HepG2 (cell line): Measurements from ENCODE around the gene TDRD9. TPM values are rescaled to one million over a fixed set of nuclear protein-coding genes. Genes with fewer than 3 reads are reported as not detected.

Experiments used
- ATAC-seq: fragments of 200-7000 bp; cut with Tn5 transposase; 3 replicates; pipeline ENCODE4 v1.9.1; 2020; ENCODE audit warnings: mild to moderate bottlenecking, moderate library complexity
- BruUV-seq: library from RNA; stranded (reverse); fragments of 400-500 nt; replicated peaks from 2 replicates; lab custom pipeline; 2021; lab: Mats Ljungman, UMichigan
- CTCF ChIA-PET: fragments of 300-600 bp; formaldehyde crosslinking; extraction: SDS; loops from one replicate; lab custom pipeline; 2021; ENCODE audit warnings: low total read pairs, inconsistent platforms, low intra/inter-chr PET ratio; lab: Yijun Ruan, JAX
- POLR2A ChIA-PET: fragments of 350-600 bp; sonication (Branson Sonifier 250); formaldehyde crosslinking; loops from one replicate; lab custom pipeline; 2020; ENCODE audit warnings: antibody characterized with exemption, inconsistent platforms; lab: Yijun Ruan, JAX
- DNase-seq: peaks from one replicate; pipeline ENCODE4 v3.0.0-alpha.2; 2015; ENCODE audit warnings: low spot score
- FAIRE-seq: peaks from 3 replicates; lab custom pipeline; 2011; peaks lifted over from hg19 to GRCh38; lab: Jason Lieb, UNC
- H2AFZ ChIP-seq: one replicate; pipeline ENCODE4 v1.6.1; 2011; ENCODE audit warnings: low read length, inconsistent platforms
- H3K27ac ChIP-seq: fragments of 300-600 bp; 3 replicates; pipeline ENCODE4 v1.8.0; 2011; ENCODE audit warnings: mixed run types, mild to moderate bottlenecking, mixed read lengths, low read length, inconsistent platforms; ENCODE audit not compliant: insufficient read depth; ENCODE audit errors: extremely low read length
- H3K27me3 ChIP-seq, 2 experiments: fragments of 200-600 bp in 1 of 2; 2 replicates in 1 of 2; 3 replicates in 1 of 2; pipeline versions ENCODE4 v1.6.0 to v1.8.0; 2011; ENCODE audit warnings: low read length in 2 of 2, mild to moderate bottlenecking in 2 of 2, moderate library complexity in 2 of 2, inconsistent platforms in 1 of 2; ENCODE audit not compliant: insufficient read depth in 2 of 2, control insufficient read depth in 1 of 2
- H3K36me3 ChIP-seq, 2 experiments: fragments of 200-600 bp in 1 of 2; replicated peaks in 1 of 2; 2 replicates in 1 of 2; 3 replicates in 1 of 2; pipeline versions ENCODE4 v1.5.1 to v1.8.0; 2011; ENCODE audit warnings: low read length in 2 of 2, inconsistent platforms in 1 of 2; ENCODE audit not compliant: insufficient read depth in 2 of 2, control insufficient read depth in 1 of 2
- H3K4me1 ChIP-seq: 2 replicates; pipeline ENCODE4 v1.5.1; 2012; ENCODE audit warnings: low read length, inconsistent platforms; ENCODE audit not compliant: insufficient read depth
- H3K4me2 ChIP-seq: 2 replicates; pipeline ENCODE4 v1.6.0; 2011; ENCODE audit warnings: low read depth, low read length, inconsistent platforms
- H3K4me3 ChIP-seq, 3 experiments: fragments of 200-600 bp in 1 of 3; sonication (generic), shearing (Covaris generic) in 1 of 3; replicated peaks in 1 of 3; 2 replicates each; pipeline ENCODE4 v1.5.1; 2011 to 2016; ENCODE audit warnings: low read length in 3 of 3, inconsistent platforms in 2 of 3, low read depth in 2 of 3, mild to moderate bottlenecking in 2 of 3, control low read depth in 1 of 3, mixed read lengths in 1 of 3; ENCODE audit not compliant: insufficient read depth in 1 of 3
- H3K79me2 ChIP-seq: one replicate; pipeline ENCODE4 v1.6.1; 2011; ENCODE audit warnings: low read length, inconsistent platforms; ENCODE audit not compliant: insufficient read depth
- H3K9ac ChIP-seq: 2 replicates; pipeline ENCODE4 v1.6.0; 2011; ENCODE audit warnings: mild to moderate bottlenecking, low read depth, low read length, inconsistent platforms; ENCODE audit not compliant: insufficient read depth
- H3K9me3 ChIP-seq: 2 replicates; pipeline ENCODE4 v1.5.1; 2012; ENCODE audit warnings: mild to moderate bottlenecking, low read length
- H4K20me1 ChIP-seq: 2 replicates; pipeline ENCODE4 v1.6.0; 2011; ENCODE audit warnings: inconsistent platforms, mild to moderate bottlenecking, low read length, moderate library complexity; ENCODE audit not compliant: insufficient read depth
- HOXA3 ChIP-seq: sonication (generic); formaldehyde crosslinking; IDR thresholded peaks from 2 replicates; pipeline ENCODE4 v1.5.0; 2020; ENCODE audit warnings: missing genetic modification reagents
- HOXA7 ChIP-seq: sonication (generic); formaldehyde crosslinking; IDR thresholded peaks from 2 replicates; pipeline ENCODE4 v1.8.1; 2022; ENCODE audit warnings: mild to moderate bottlenecking, missing genetic modification reagents, moderate library complexity
- MTF2 ChIP-seq: sonication (generic); formaldehyde crosslinking; IDR thresholded peaks from 2 replicates; pipeline ENCODE4 v1.5.0; 2020; ENCODE audit warnings: missing genetic modification reagents, borderline replicate concordance
- TGIF2 ChIP-seq: IDR thresholded peaks from 2 replicates; pipeline ENCODE4 v1.6.1; 2016; ENCODE audit warnings: control low read depth, missing compliant biosample characterization
- ZNF235 ChIP-seq: sonication (generic); formaldehyde crosslinking; IDR thresholded peaks from 2 replicates; pipeline ENCODE4 v1.8.1; 2023; ENCODE audit warnings: mild to moderate bottlenecking, missing genetic modification reagents, borderline replicate concordance
- ZNF251 ChIP-seq: sonication (generic); formaldehyde crosslinking; IDR thresholded peaks from 2 replicates; pipeline ENCODE4 v1.9.0; 2021; ENCODE audit warnings: mild to moderate bottlenecking, missing genetic modification reagents
- ZNF589 ChIP-seq: sonication (generic); formaldehyde crosslinking; conservative IDR thresholded peaks from 2 replicates; pipeline ENCODE4 v1.8.0; 2022; ENCODE audit warnings: mild to moderate bottlenecking, moderate library complexity, missing genetic modification reagents
- ZNF782 ChIP-seq: sonication (generic); formaldehyde crosslinking; IDR thresholded peaks from 2 replicates; pipeline ENCODE4 v1.4.0; 2020; ENCODE audit warnings: missing genetic modification reagents, mild to moderate bottlenecking, borderline replicate concordance
- WGBS: methylation state at CpG from one replicate; pipeline ENCODE4 v1.1.6; 2017; ENCODE audit warnings: low lambda C conversion rate; 5-methylcytosine and 5-hydroxymethylcytosine counted together
- in situ Hi-C: cut with HindIII; loops from 2 replicates; pipeline ENCODE4 v1.10.0; 2017; ENCODE audit warnings: low pct_unique_long_range_greater_than_20kb; ENCODE audit not compliant: extremely low pct_ligation_motif_present
- intact Hi-C: fragments of 100-400 bp; cut with micrococcal nuclease; formaldehyde crosslinking; loops from one replicate; pipeline ENCODE4 v1.10.0; 2022; ENCODE audit not compliant: unreplicated experiment
- polyA plus RNA-seq, 8 experiments: library from polyadenylated mRNA; depleted of rRNA in 3 of 8; stranded (reverse) in 7 of 8; unstranded in 1 of 8; fragments of >200 nt; fragmentation: Illumina TruSeq in 4 of 8; extraction: Trizol in 4 of 8; gene quantifications; 2 replicates each; pipeline versions ENCODE4 v1.2.1 to v1.2.3, GENCODE V29; 2011 to 2016; ENCODE audit warnings: low read depth in 4 of 8, missing spikeins in 1 of 8, mixed read lengths in 1 of 8; ENCODE audit not compliant: insufficient read depth in 1 of 8
- total RNA-seq, 5 experiments: library from RNA; depleted of rRNA; stranded (reverse); fragments of >200 nt; fragmentation: Illumina TruSeq; extraction: Trizol; gene quantifications; 2 replicates each; pipeline ENCODE4 v1.2.3, GENCODE V29; 2016; ENCODE audit warnings: low read depth in 1 of 5
- TF ChIP-seq, protein P1 (sequence below): sonication (generic); formaldehyde crosslinking; IDR thresholded peaks from 2 replicates; pipeline ENCODE4 v1.4.0; 2020; ENCODE audit warnings: missing genetic modification reagents
- TF ChIP-seq, protein P2 (sequence below): sonication (generic); formaldehyde crosslinking; IDR thresholded peaks from one replicate; pipeline ENCODE4 v1.5.1; 2020; ENCODE audit warnings: mild to moderate bottlenecking, missing genetic modification reagents; ENCODE audit errors: not compliant biosample characterization

The TDRD9 gene
- total and polyA plus RNA-seq, 2 of the 13 experiments (the other 11 are each of a cell fraction or from before 2014, with no cell fraction given), result not detected

DNA sequence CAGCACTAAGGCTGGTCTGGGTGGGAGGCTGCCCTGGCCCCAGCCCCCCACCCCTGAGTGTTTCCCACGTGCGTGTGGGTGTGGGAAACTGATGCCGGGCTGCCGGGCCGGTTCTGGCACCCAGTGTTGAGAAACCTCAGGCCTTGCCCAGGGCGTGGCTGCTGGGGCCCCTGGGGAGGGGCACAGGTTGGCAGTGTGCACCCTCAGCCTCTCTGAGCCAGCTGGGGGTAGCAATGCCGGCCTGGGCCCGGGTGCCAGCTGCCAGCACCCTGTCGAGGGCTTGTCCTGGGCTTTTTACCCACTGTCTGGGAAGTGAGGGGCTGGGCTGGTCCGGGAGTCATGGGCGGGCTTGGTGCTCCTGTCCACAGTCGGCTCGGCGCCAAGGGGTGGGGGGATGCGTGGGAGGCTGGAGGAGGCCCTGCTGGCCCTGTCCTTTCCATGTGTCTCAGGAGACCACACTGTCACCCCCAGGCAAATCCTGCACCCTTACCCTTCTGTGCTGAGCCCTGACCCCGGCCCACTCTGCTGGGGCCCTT, 172.9 kb downstream of the TDRD9 start:
- DNase-seq (no peak), FAIRE-seq (no peak), ATAC-seq (no peak)
- no peaks in the 10 kb centered on the region for H4K20me1 ChIP-seq
- POLR2A ChIA-PET, result no interaction called here
- no TSS peak for BruUV-seq
- in situ Hi-C loops, result no loop called here
- CTCF ChIA-PET, result no interaction called here
- no peak overlapping the region for H2AFZ ChIP-seq
- peaks cover 10 to 48% of the 10 kb centered on the region in 2 experiments for H3K27me3 ChIP-seq
- H3K4me1 ChIP-seq, result no peaks in the 10 kb centered on the region
- no peak overlapping the region for H3K9ac ChIP-seq
- no peaks in the 10 kb centered on the region for H3K79me2 ChIP-seq
- H3K27ac ChIP-seq, result no peak overlapping the region
- no peak overlapping the region for H3K4me2 ChIP-seq
- no peaks in the 10 kb centered on the region for H3K9me3 ChIP-seq
- H3K4me3 ChIP-seq, result no peak overlapping the region
- 0% methylated on average over 7 of the region's 16 CpGs for WGBS
- H3K36me3 ChIP-seq, result no peaks in the 10 kb centered on the region
- intact Hi-C loops, result no loop called here
- no peak for TF ChIP-seq HOXA3 (CRISPR knock-in tag)
- no peak for TF ChIP-seq MTF2 (CRISPR knock-in tag)
- no peak for TF ChIP-seq ZNF235 (CRISPR knock-in tag)
- TF ChIP-seq, protein P1, sequence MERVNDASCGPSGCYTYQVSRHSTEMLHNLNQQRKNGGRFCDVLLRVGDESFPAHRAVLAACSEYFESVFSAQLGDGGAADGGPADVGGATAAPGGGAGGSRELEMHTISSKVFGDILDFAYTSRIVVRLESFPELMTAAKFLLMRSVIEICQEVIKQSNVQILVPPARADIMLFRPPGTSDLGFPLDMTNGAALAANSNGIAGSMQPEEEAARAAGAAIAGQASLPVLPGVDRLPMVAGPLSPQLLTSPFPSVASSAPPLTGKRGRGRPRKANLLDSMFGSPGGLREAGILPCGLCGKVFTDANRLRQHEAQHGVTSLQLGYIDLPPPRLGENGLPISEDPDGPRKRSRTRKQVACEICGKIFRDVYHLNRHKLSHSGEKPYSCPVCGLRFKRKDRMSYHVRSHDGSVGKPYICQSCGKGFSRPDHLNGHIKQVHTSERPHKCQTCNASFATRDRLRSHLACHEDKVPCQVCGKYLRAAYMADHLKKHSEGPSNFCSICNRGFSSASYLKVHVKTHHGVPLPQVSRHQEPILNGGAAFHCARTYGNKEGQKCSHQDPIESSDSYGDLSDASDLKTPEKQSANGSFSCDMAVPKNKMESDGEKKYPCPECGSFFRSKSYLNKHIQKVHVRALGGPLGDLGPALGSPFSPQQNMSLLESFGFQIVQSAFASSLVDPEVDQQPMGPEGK (CRISPR knock-in tag), result no peak
- no peak for TF ChIP-seq TGIF2 (CRISPR knock-in tag)
- TF ChIP-seq HOXA7 (CRISPR knock-in tag), result no peak
- no peak for TF ChIP-seq ZNF589
- no peak for TF ChIP-seq ZNF782
- TF ChIP-seq, protein P2, sequence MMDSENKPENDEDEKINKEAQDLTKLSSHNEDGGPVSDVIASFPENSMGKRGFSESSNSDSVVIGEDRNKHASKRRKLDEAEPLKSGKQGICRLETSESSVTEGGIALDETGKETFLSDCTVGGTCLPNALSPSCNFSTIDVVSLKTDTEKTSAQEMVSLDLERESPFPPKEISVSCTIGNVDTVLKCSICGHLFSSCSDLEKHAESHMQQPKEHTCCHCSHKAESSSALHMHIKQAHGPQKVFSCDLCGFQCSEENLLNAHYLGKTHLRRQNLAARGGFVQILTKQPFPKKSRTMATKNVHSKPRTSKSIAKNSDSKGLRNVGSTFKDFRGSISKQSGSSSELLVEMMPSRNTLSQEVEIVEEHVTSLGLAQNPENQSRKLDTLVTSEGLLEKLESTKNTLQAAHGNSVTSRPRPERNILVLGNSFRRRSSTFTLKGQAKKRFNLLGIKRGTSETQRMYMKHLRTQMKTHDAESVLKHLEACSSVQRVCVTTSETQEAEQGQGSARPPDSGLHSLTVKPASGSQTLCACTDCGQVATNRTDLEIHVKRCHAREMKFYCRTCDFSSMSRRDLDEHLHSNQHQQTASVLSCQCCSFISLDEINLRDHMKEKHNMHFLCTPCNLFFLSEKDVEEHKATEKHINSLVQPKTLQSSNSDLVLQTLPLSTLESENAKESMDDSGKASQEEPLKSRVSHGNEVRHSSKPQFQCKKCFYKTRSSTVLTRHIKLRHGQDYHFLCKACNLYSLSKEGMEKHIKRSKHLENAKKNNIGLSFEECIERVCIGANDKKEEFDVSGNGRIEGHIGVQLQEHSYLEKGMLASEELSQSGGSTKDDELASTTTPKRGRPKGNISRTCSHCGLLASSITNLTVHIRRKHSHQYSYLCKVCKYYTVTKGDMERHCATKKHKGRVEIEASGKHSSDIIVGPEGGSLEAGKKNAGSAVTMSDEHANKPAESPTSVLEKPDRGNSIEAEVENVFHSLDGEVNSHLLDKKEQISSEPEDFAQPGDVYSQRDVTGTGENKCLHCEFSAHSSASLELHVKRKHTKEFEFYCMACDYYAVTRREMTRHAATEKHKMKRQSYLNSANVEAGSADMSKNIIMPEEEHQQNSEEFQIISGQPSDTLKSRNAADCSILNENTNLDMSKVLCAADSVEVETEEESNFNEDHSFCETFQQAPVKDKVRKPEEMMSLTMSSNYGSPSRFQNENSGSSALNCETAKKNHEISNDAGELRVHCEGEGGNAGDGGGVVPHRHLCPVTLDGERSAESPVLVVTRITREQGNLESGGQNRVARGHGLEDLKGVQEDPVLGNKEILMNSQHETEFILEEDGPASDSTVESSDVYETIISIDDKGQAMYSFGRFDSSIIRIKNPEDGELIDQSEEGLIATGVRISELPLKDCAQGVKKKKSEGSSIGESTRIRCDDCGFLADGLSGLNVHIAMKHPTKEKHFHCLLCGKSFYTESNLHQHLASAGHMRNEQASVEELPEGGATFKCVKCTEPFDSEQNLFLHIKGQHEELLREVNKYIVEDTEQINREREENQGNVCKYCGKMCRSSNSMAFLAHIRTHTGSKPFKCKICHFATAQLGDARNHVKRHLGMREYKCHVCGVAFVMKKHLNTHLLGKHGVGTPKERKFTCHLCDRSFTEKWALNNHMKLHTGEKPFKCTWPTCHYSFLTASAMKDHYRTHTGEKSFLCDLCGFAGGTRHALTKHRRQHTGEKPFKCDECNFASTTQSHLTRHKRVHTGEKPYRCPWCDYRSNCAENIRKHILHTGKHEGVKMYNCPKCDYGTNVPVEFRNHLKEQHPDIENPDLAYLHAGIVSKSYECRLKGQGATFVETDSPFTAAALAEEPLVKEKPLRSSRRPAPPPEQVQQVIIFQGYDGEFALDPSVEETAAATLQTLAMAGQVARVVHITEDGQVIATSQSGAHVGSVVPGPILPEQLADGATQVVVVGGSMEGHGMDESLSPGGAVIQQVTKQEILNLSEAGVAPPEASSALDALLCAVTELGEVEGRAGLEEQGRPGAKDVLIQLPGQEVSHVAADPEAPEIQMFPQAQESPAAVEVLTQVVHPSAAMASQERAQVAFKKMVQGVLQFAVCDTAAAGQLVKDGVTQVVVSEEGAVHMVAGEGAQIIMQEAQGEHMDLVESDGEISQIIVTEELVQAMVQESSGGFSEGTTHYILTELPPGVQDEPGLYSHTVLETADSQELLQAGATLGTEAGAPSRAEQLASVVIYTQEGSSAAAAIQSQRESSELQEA, result no peak
- TF ChIP-seq ZNF251 (CRISPR knock-in tag), result no peak
